GM06990 (cell line): ENCODE measurements around the gene PANK1.
A peak's percentile ranks its signal among the peaks of the same experiment; 100 is the strongest.

Experiments
- DNase-seq: peaks from one replicate; pipeline ENCODE4 v3.0.0-alpha.2; 2011; ENCODE audit not compliant: insufficient read length; ENCODE audit errors: extremely low read depth
- H3K27me3 ChIP-seq: replicated peaks from 2 replicates; pipeline ENCODE4 v1.6.0; 2011; ENCODE audit warnings: low read length; ENCODE audit not compliant: control insufficient read depth, insufficient read depth
- H3K36me3 ChIP-seq: 2 replicates; pipeline ENCODE4 v1.5.1; 2011; ENCODE audit warnings: low read length; ENCODE audit not compliant: control insufficient read depth, insufficient read depth
- H3K4me3 ChIP-seq: replicated peaks from 2 replicates; pipeline ENCODE4 v1.5.1; 2011; ENCODE audit warnings: low read depth, mild to moderate bottlenecking, control low read depth, low read length
- CTCF ChIP-seq: IDR thresholded peaks from 2 replicates; pipeline ENCODE4 v1.5.1; 2011; ENCODE audit warnings: low read length, control low read depth, mild to moderate bottlenecking, inconsistent platforms; ENCODE audit not compliant: insufficient read depth, poor library complexity, severe bottlenecking

PANK1 gene

GRCh38 chr10:89609833-89610346, 35.2 kb downstream of the PANK1 start:
- H3K4me3 ChIP-seq: no peak overlapping the region
- H3K36me3 ChIP-seq: no peaks in the 10 kb centered on the region
- no peaks in the 10 kb centered on the region for H3K27me3 ChIP-seq
- DNase-seq: peak; percentile 24
- peak; percentile 40 for TF ChIP-seq CTCF

- Histone ChIP-seq H3K4me3 (no peak overlapping the region), H3K36me3 (peaks cover 1% of the 10 kb centered on the region; the same call in 1 of the 2 replicates), H3K27me3 (no peaks in the 10 kb centered on the region)
- DNase-seq: no peak
- TF ChIP-seq CTCF: no peak
These were observed 40.8 kb downstream of the PANK1 start for GRCh38 chr10:89604200-89604599.

- TF ChIP-seq CTCF: no peak
- DNase-seq: no peak
- Histone ChIP-seq H3K36me3 (peaks cover 1% of the 10 kb centered on the region; the same call in 1 of the 2 replicates), H3K4me3 (no peak overlapping the region), H3K27me3 (no peaks in the 10 kb centered on the region)
These were observed 42.1 kb downstream of the PANK1 start for GRCh38 chr10:89602919-89603318.

- no peak for TF ChIP-seq CTCF
- no peak overlapping the region for H3K4me3 ChIP-seq
- no peak for DNase-seq
- peaks cover 1% of the 10 kb centered on the region; the same call in 1 of the 2 replicates for H3K36me3 ChIP-seq
- no peaks in the 10 kb centered on the region for H3K27me3 ChIP-seq
These were observed 43.2 kb downstream of the PANK1 start for GRCh38 chr10:89601728-89602361.

GRCh38 chr10:89600041-89600440, 45.0 kb downstream of the PANK1 start:
- Histone ChIP-seq H3K27me3 (no peaks in the 10 kb centered on the region), H3K4me3 (no peak overlapping the region), H3K36me3 (peaks cover 1% of the 10 kb centered on the region)
- DNase-seq: no peak
- no peak for TF ChIP-seq CTCF

- TF ChIP-seq CTCF: no peak
- no peaks in the 10 kb centered on the region for H3K27me3 ChIP-seq
- DNase-seq: no peak
- no peak overlapping the region for H3K4me3 ChIP-seq
- peaks cover 3% of the 10 kb centered on the region for H3K36me3 ChIP-seq
These were observed 52.0 kb downstream of the PANK1 start for GRCh38 chr10:89593043-89593442.
